Keratinocyte (primary cell): ENCODE results near the gene EPB41. TPM values are rescaled to one million over a fixed set of nuclear protein-coding genes. Genes with fewer than 3 reads are reported as not detected.
"Not testable (repeated sequence)": the region's sequence is repeated elsewhere in the genome, so short reads cannot be mapped to it uniquely, and the experiment has no call there.

Experiments used
- DNase-seq: peaks from one replicate; pipeline ENCODE4 v3.0.0-alpha.2; 2011; ENCODE audit warnings: low read depth, missing footprints, low spot score
- FAIRE-seq: peaks from 2 replicates; lab custom pipeline; 2011; peaks lifted over from hg19 to GRCh38; lab: Jason Lieb, UNC
- H2AFZ ChIP-seq: 2 replicates; pipeline ENCODE4 v1.6.0; 2012; ENCODE audit warnings: low read length, control low read depth, inconsistent platforms; ENCODE audit not compliant: control insufficient read depth
- H3K27ac ChIP-seq: 2 replicates; pipeline ENCODE4 v1.5.1; 2011; ENCODE audit warnings: low read length; ENCODE audit not compliant: control insufficient read depth, insufficient read depth
- H3K27me3 ChIP-seq: 3 replicates; pipeline ENCODE4 v1.6.0; 2011; ENCODE audit warnings: low read length; ENCODE audit not compliant: control insufficient read depth, insufficient read depth; ENCODE audit errors: extremely low read depth
- H3K36me3 ChIP-seq, 2 experiments: 2 replicates in 1 of 2; 3 replicates in 1 of 2; pipeline ENCODE4 v1.5.1; 2011; ENCODE audit warnings: low read length in 2 of 2, mild to moderate bottlenecking in 1 of 2; ENCODE audit not compliant: control insufficient read depth in 2 of 2, insufficient read depth in 2 of 2; ENCODE audit errors: extremely low read depth in 1 of 2
- H3K4me1 ChIP-seq: 3 replicates; pipeline ENCODE4 v1.5.1; 2011; ENCODE audit warnings: low read length; ENCODE audit not compliant: control insufficient read depth, insufficient read depth; ENCODE audit errors: extremely low read depth
- H3K4me2 ChIP-seq: 3 replicates; pipeline ENCODE4 v1.6.0; 2011; ENCODE audit warnings: low read depth, low read length; ENCODE audit not compliant: control insufficient read depth, insufficient read depth; ENCODE audit errors: extremely low read depth
- H3K4me3 ChIP-seq, 3 experiments: fragments of 200-600 bp in 1 of 3; sonication (generic) in 1 of 3; 2 replicates in 2 of 3; 3 replicates in 1 of 3; pipeline ENCODE4 v1.5.1; 2011 to 2016; ENCODE audit warnings: low read length in 3 of 3, mild to moderate bottlenecking in 3 of 3, control low read depth in 2 of 3, inconsistent platforms in 1 of 3, low read depth in 1 of 3, mixed read lengths in 1 of 3, mixed run types in 1 of 3, moderate library complexity in 1 of 3; ENCODE audit not compliant: control insufficient read depth in 2 of 3, insufficient read depth in 2 of 3; ENCODE audit errors: extremely low read depth in 1 of 3
- H3K79me2 ChIP-seq: 2 replicates; pipeline ENCODE4 v1.6.0; 2012; ENCODE audit warnings: low read length; ENCODE audit not compliant: control insufficient read depth, insufficient read depth
- H3K9ac ChIP-seq: 3 replicates; pipeline ENCODE4 v1.6.0; 2011; ENCODE audit warnings: low read length; ENCODE audit not compliant: control insufficient read depth, insufficient read depth; ENCODE audit errors: extremely low read depth
- H3K9me1 ChIP-seq: 3 replicates; pipeline ENCODE4 v1.6.0; 2011; ENCODE audit warnings: low read length; ENCODE audit not compliant: control insufficient read depth, insufficient read depth; ENCODE audit errors: extremely low read depth
- H3K9me3 ChIP-seq: 2 replicates; pipeline ENCODE4 v1.5.1; 2012; ENCODE audit warnings: low read depth, low read length; ENCODE audit not compliant: control insufficient read depth
- H4K20me1 ChIP-seq: 3 replicates; pipeline ENCODE4 v1.6.0; 2011; ENCODE audit warnings: low read length; ENCODE audit not compliant: control insufficient read depth, insufficient read depth; ENCODE audit errors: extremely low read depth
- EZH2 ChIP-seq: IDR thresholded peaks from one replicate; pipeline ENCODE4 v1.6.1; 2012; ENCODE audit warnings: inconsistent platforms, mild to moderate bottlenecking, low read length, moderate library complexity
- dilution Hi-C: fragments of 300-500 bp; cut with MboI; formaldehyde crosslinking; loops from one replicate; pipeline ENCODE4 v1.7.0; 2020; ENCODE audit warnings: low sequenced_read_pairs; ENCODE audit not compliant: extremely low pct_ligation_motif_present
- polyA plus RNA-seq, 5 experiments: library from polyadenylated mRNA; depleted of rRNA in 3 of 5; stranded (reverse) in 3 of 5; stranded (forward) in 1 of 5; unstranded in 1 of 5; fragments of >200 nt; gene quantifications; 1 replicate in 1 of 5; 2 replicates in 3 of 5; 3 replicates in 1 of 5; pipeline versions ENCODE4 v1.2.1 to v1.2.3, GENCODE V29; 2011 to 2012; ENCODE audit warnings: missing spikeins in 2 of 5, low read depth in 1 of 5, low replicate concordance in 1 of 5
- TF ChIP-seq, protein P1 (sequence below), 3 experiments: IDR thresholded peaks in 1 of 3; conservative IDR thresholded peaks in 1 of 3; optimal IDR thresholded peaks in 1 of 3; 2 replicates in 2 of 3; 3 replicates in 1 of 3; pipeline versions ENCODE3 to v1.5.1; 2011; ENCODE audit warnings: low read length in 3 of 3, mild to moderate bottlenecking in 3 of 3, moderate library complexity in 2 of 3, control low read depth in 1 of 3, inconsistent platforms in 1 of 3; ENCODE audit not compliant: insufficient read depth in 2 of 3; ENCODE audit errors: extremely low read depth in 1 of 3

The EPB41 gene
- polyA plus RNA-seq, 1 donor (not counting 4 experiments of a cell fraction or from before 2014, with no cell fraction given), result 21.1 TPM

DNA sequence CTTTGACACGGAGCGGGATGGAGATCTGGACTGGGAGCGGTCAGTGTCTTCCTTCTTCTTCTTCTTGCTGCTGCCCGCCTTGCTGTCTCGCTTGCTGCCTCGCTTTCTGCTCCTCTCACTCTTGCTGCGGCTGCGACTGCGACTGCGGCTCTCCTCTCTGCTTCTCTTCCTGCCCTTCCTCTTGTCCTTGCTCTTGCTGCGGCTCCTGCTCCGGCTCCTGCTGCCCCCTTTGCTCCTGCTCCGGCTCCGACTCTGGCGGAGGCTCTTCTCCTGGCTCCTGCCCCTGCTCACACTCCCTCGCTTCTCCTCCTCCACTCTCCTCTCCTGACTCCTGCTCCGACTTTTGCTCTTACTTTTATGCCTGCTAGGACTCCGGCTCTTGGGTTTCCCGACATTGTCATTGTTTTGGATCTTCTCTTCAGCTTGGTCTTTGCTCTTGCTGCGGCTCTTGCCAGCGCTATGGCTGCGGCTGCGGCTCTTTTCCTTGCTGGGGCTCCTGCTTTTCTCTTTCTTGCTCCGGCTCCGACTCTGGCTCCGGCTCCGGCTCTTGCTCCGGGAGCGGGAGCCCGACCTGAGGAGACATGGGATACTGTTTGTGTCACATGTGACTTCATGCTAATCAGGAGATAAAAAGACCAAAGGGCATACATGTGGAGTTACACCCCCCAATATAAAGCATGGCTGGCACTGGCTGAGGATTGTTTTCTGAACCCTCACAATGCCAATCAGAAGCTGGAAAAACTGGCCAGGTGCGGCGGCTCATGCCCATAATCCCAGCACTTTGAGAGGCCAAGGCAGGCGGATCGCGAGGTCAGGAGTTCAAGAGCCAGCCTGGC is 234.5 kb downstream of the EPB41 start:
- H3K27ac ChIP-seq, result no peak overlapping the region
- H3K9ac ChIP-seq, result no peak overlapping the region
- H2AFZ ChIP-seq, result no peak overlapping the region
- peaks cover 3% of the 10 kb centered on the region for H3K79me2 ChIP-seq
- no peak overlapping the region for H3K4me3 ChIP-seq
- no peaks in the 10 kb centered on the region for H3K9me3 ChIP-seq
- FAIRE-seq, result no peak
- H4K20me1 ChIP-seq, result no peaks in the 10 kb centered on the region
- H3K9me1 ChIP-seq, result no peaks in the 10 kb centered on the region
- no peaks in the 10 kb centered on the region for H3K27me3 ChIP-seq
- H3K4me2 ChIP-seq, result no peak overlapping the region
- dilution Hi-C loops, result no loop called here
- no peak for TF ChIP-seq EZH2
- TF ChIP-seq, protein P1, sequence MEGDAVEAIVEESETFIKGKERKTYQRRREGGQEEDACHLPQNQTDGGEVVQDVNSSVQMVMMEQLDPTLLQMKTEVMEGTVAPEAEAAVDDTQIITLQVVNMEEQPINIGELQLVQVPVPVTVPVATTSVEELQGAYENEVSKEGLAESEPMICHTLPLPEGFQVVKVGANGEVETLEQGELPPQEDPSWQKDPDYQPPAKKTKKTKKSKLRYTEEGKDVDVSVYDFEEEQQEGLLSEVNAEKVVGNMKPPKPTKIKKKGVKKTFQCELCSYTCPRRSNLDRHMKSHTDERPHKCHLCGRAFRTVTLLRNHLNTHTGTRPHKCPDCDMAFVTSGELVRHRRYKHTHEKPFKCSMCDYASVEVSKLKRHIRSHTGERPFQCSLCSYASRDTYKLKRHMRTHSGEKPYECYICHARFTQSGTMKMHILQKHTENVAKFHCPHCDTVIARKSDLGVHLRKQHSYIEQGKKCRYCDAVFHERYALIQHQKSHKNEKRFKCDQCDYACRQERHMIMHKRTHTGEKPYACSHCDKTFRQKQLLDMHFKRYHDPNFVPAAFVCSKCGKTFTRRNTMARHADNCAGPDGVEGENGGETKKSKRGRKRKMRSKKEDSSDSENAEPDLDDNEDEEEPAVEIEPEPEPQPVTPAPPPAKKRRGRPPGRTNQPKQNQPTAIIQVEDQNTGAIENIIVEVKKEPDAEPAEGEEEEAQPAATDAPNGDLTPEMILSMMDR (optimal IDR thresholded peaks at IDR 0.05 in 1 of 3, IDR thresholded peaks at IDR 0.05 in 1 of 3, conservative IDR thresholded peaks at IDR 0.05 in 1 of 3; ENCODE audit: extremely low read depth in 1 of 3, insufficient read depth in 2 of 3, low read length in 3 of 3), result no peak
- peaks cover 17 to 51% of the 10 kb centered on the region in 2 experiments for H3K36me3 ChIP-seq
- peaks cover 7% of the 10 kb centered on the region for H3K4me1 ChIP-seq
- no peak for DNase-seq

DNA sequence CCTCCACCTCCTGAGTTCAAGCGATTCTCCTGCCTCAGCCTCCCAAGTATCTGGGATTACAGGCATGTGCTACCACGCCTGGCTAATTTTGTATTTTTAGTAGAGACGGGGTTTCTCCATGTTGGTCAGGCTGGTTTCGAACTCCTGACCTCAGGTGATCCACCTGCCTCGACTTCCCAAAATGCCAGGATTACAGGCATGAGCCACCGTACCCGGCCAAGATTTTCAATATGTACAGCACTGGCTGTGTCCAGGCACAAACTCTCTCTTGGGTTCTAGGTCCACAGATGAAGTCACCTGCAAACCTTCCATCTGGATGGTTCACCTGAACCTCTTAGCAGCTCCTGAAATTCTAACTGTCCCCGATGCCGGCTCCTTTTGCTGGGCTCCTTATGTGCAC is 236.0 kb downstream of the EPB41 start:
- H3K4me1 ChIP-seq, FAIRE-seq, H3K9ac ChIP-seq, H3K4me3 ChIP-seq, H3K79me2 ChIP-seq, H2AFZ ChIP-seq, H3K27ac ChIP-seq, H4K20me1 ChIP-seq, H3K9me3 ChIP-seq, H3K27me3 ChIP-seq, DNase-seq, H3K9me1 ChIP-seq, H3K4me2 ChIP-seq, dilution Hi-C loops: not testable (repeated sequence)
- H3K36me3 ChIP-seq, result peaks cover 18 to 61% of the 10 kb centered on the region in 2 experiments
